Astrocyte of the hippocampus (primary cell): Measurements from ENCODE around the gene SCAMP2.

Experiments
- DNase-seq: peaks from one replicate; pipeline ENCODE4 v3.0.0; 2011; ENCODE audit warnings: low read depth, low spot score

The SCAMP2 gene

DNA sequence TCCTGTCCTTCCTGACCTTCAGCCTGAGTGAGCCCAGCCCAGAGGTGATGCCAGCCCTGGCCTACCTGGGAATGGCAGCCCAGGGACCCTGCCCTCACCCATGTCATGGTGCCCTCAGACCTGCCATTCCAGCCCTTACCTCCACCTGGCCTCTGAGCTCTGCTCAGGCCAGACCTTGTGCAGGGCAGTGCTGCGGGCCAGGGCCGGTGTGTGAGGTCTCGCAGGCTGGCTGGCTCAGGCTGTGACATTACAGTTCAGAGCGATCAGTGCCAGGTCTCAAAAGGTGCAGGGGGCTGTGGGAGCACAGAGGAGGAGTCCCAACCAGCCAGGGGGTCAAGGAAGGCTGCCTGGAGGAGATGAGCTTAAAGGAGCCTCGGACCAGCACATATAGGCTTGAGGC is 53.1 kb downstream of the SCAMP2 start:
- DNase-seq = no peak

DNA sequence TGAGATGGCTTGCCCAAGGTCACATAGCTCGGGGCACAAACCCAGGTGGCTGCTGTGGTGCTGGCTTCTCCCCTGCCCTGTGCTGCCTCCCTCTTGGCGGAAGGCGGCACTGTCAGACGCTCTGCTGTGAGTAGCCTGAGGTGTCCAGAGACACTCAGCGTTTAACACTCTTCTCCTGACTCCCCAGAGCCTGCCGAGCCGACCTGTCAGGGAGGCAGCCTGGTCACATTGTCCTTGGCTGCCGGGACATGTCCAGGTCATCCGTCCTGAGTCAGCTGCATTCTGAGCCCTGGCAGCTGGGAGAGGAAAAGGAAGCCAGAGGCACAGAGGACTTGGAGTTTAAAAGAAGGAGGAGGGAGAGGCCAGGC is 55.8 kb downstream of the SCAMP2 start:
- DNase-seq = peak; percentile 39

DNA sequence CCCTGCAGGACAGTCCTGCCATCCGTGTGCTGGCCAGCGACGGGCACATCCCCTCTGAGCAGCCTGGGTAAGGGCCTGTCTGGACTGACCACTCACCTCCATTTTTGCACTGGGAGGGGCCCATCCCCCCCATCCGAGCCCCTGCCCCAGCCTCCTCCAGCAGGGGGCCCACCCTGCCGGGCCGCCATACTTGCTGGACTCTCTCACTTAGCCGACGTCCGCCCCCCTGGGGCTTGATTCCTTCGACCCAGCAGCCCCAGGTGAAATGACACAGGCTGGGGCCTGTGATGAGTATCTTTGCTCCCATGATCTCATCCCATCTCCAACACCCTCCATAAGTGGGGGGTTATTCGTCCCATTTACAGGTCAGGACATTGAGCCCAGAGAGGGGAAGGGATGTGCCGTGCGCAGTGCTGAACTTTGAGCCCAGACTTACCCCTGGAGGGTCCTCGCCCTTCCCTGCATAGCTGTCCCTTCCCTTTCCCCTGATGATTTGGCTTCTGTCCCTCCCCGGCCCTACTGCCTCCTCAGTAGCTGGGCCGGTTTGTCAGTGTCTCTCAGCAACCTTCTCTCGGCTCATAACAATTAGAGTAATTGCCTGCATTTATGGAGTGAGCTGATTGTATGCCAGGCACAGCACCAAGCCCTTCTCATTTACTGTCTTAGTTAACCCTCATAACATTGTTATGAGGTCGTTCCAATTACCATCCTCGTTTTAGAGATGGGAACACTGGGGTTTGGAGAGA is 56.4 kb downstream of the SCAMP2 start:
- no peak for DNase-seq

DNA sequence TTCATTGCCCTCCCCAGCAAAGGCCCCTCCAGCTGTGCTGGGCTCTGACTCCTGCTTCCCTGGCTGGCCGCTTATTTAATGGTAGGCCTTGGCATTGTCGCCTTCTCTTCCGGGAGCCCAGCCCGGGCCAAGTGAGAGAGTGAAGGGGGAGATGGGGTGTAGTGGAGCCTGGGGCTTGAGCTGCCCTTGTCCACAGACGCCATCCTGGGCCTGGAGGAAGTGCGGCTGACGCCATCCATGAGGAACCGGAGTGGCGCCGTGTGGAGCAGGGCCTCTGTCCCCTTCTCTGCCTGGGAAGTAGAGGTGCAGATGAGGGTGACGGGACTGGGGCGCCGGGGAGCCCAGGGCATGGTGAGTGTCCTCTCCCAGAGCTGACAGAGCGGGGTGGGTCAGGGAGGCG is 57.2 kb downstream of the SCAMP2 start:
- no peak for DNase-seq

DNA sequence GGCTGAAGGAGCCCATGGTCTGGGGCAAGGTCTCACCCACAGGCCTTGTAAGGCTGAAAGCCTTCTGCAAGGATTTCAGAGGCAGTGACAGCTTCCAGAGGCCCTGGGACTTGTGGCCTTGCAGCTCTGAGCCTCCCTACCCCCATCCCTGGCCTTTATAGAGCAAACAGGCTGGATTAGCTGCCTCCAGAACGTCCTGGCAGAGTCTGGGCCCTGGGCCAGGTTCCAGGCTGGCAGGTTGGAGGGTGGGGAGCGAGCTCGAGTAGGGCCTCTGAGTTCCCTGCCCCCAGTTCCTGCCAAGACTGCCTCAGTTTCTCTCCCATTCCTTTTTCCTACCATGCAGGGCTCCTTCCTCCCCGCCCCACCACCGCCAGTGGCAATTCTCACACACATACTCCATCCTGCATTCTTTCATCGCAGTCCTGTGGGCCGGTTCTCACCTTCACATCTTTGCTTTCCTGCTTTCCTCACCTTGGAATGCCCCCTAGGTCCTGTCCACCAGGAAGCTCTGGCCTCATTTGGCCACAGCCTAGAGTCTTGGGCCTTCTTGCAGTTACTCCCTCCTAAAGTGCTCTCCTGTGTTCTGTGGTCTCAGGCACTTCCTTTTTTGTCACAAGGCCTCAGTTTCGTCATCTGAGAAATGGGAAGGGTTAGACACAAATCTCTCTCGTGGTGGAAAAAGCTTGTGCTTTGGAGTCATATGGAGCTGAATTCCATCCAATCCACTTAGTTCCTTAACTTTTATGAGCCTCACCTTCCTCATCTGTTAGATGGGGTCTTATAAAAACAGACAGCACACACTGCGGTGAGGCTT is 57.8 kb downstream of the SCAMP2 start:
- peak; percentile 38 for DNase-seq

DNA sequence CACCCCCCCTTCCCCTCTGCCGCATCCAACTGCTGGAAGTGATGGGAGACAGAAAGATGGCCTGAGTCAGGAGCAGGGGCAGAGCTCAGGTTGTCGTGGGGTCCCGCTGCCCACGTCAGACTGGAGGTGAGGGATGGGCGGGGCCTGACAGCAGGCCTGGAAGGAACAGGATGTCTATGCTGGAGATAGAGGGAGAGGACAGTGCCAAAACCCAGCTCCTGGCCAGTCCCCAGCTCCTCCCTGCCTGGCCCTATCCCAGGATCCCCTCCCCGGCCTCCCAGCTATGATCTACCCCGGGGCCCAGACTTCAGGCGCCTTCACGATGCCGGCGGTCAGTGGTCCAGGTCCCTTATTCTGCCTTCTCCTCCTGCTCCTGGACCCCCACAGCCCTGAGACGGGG is 60.6 kb downstream of the SCAMP2 start, which contains the start of gene LMAN1L:
Gene LMAN1L, plus strand, starts transcription at position 303 of the 400 bp plus-strand sequence. Its CDS starts 20 bp downstream, at position 323.
- DNase-seq = no peak

DNA sequence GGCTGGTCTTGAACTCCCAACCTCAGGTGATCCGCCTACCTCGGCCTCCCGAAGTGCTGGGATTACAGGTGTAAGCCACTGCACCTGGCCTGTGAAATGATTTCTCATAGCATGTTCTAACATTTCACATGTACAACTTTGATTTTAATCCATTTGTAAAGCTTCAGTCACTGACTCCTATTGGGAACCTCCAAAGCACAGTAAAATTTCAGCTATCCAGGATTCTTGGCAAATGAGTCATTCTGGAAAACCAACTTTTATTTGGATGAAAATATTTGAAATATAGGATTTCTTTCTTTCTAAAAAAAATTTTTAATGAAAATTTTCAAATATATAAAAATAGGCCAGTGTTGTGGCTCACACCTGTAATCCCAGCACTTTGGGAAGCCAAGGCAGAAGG is 63.2 kb downstream of the SCAMP2 start:
- peak; percentile 40 for DNase-seq

DNA sequence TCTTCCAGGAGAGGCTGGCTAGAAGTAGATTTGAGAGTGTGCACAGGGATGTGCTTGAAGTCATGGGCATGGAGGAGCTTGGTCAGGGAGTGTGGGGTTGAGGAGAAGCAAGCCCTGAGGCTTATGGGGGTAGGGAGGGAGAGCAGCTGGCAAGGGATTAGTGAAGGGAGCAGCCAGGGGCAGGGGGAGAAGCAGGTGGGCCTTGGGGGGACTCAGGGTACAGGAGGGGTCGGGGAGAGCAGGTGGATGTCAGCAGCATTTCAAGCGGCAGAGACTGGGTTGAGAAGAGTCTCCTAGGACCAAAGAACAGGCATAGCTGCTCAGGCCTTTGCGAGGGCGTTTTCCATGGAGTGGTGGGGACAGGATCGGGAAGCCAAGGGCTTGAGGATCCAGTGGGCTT is 63.9 kb downstream of the SCAMP2 start:
- DNase-seq = no peak

DNA sequence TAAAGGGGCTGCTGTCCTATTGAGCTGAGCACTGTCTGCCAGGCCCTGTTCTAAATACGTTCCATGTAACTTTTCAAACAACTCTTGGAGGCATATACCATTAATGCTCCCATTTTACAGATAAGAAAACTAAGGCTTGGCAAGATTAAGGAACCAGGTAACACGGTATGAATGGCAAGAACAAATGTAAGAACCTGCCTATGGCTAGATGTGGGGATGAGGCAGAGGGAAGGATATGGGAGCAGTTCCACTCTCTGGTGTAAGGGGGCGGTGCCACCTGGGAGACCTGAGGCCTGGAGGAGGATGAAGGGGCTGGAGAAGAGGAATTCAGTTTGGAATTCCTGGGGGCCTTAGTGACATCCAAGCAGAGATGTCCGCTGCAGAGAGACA is 64.3 kb downstream of the SCAMP2 start:
- DNase-seq = no peak

DNA sequence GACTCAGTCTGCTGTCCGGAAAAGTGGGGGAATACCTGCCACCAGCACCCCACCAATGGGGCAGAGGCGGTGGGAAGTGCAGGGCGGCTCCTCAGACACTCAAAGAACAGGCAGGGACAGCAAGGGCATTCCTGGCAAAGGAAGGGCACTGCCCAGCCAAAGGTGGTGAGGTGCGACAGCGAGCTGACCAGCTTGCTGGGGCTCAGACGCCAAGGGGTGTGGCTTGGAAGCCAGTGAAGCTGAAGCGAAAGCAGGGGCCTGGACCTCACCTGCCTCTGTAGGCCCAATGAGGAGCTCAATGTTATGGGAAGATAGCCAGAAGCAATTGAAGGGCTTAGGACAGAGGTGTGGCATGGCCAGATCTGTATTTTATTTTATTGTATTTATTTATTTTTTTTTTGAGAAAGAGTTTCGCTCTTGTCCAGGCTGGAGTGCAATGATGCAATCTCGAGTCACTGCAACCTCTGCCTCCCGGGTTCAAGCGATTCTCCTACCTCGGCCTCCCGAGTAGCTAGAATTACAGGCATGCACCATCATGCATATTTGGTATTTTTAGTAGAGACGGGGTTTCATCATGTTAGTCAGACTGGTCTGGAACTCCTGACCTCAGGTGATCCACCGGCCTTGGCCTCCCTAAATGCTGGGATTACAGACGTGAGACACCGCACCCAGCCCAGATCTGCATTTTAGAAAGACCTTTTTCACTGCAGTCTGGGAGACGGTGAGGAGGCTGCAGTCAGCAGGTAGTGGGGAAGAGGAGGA is 64.9 kb downstream of the SCAMP2 start:
- no peak for DNase-seq

DNA sequence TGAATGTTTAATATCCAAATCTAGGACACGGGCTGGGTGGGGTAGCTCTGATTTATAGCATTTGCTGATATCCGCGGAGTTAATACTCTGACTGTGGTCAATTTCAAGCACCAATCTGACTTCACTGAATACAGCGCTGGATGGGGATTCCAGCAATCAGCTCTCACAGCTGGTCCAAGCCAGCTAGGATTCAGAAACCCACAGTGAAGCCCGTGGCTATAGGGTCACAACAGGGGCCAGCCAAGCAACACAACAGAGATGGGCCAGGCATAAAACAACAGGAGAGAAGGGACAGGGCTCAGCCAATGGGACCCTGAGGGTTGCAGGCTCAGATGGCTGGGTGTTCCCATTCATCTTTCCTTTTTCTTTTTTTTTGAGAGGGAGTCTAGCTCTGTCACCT is 65.9 kb downstream of the SCAMP2 start:
- no peak for DNase-seq

DNA sequence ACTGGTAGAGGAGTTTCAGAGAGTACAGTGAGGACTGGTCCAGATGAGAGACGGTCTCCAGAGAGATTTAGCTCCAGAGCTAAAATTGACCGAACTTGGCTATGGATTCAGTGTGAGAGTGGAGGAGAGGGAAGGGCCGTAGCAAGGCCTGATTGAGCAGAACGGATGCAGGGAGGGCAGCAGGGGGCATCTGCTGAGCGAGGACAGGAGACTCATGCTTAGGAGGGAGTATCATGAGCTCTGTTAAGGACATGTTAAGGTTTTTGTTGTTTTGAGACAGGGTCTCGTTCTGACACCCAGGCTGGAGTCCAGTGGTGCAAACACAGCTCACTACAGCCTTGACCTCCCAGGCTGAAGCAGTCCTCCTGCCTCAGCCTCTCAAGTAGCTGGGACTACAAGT is 68.2 kb downstream of the SCAMP2 start:
- no peak for DNase-seq

DNA sequence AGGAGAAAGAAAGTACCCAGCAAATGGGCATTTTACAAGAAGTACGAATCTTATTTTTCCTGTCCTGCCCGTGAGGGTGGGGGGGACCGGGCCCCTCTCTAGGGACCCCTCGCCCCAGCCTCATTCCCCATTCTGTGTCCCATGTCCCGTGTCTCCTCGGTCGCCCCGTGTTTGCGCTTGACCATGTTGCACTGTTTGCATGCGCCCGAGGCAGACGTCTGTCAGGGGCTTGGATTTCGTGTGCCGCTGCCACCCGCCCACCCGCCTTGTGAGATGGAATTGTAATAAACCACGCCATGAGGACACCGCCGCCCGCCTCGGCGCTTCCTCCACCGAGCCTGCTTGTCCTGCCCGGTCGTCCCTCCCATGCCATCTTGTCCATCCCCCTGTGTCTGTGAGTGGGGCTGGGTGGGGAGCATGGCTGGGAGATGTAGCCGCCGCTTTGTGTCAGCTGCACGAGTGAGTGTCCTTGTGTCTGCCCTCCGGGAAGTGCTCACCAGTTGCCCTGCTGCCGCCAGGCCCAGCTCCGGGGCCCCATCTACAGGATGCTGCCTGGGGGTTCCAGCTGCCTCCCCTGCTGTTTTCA is 70.2 kb downstream of the SCAMP2 start:
- DNase-seq = no peak

DNA sequence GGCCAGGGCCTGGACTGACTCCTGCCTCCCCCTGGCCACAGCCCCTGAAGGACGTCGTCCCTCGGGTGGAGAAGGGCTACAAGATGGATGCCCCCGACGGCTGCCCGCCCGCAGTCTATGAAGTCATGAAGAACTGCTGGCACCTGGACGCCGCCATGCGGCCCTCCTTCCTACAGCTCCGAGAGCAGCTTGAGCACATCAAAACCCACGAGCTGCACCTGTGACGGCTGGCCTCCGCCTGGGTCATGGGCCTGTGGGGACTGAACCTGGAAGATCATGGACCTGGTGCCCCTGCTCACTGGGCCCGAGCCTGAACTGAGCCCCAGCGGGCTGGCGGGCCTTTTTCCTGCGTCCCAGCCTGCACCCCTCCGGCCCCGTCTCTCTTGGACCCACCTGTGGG is 70.9 kb downstream of the SCAMP2 start:
- no peak for DNase-seq

DNA sequence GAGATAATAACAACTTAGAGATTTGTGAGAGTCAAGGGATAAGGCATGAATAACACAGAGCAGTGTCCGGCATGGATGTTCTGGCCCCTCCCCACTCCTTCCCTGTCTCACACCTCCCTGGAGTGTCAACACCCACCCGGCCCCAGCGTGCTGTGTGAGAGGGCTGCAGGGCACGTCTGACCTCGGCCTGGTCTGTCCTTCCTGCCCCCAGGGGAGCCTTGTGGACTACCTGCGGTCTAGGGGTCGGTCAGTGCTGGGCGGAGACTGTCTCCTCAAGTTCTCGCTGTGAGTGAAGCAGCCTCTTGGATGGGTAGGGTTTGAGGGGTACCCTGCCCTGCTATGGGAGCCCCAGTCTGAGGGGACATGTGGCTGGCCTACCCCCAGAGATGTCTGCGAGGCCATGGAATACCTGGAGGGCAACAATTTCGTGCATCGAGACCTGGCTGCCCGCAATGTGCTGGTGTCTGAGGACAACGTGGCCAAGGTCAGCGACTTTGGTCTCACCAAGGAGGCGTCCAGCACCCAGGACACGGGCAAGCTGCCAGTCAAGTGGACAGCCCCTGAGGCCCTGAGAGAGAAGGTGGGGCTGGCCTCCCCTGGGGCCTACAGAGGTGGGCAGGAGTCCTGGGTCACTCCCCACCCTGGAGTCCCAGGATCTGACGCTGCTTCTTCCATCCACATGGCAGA is 71.7 kb downstream of the SCAMP2 start:
- DNase-seq = no peak

DNA sequence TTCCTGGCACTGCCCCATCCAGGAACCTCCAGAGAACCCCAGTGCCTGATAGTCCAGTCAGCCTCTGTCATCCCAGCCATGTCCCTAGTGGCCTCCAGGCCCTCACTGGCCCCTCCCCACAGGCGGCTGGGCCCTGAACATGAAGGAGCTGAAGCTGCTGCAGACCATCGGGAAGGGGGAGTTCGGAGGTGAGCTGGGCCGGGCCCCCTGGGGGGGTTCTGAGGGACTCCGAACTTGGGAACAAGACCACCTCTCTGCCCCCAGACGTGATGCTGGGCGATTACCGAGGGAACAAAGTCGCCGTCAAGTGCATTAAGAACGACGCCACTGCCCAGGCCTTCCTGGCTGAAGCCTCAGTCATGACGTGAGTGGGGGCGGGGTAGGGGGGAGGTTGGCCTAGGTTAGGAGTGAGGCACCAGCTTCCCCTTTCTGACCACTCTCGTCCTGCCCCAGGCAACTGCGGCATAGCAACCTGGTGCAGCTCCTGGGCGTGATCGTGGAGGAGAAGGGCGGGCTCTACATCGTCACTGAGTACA is 72.5 kb downstream of the SCAMP2 start:
- DNase-seq = no peak

DNA sequence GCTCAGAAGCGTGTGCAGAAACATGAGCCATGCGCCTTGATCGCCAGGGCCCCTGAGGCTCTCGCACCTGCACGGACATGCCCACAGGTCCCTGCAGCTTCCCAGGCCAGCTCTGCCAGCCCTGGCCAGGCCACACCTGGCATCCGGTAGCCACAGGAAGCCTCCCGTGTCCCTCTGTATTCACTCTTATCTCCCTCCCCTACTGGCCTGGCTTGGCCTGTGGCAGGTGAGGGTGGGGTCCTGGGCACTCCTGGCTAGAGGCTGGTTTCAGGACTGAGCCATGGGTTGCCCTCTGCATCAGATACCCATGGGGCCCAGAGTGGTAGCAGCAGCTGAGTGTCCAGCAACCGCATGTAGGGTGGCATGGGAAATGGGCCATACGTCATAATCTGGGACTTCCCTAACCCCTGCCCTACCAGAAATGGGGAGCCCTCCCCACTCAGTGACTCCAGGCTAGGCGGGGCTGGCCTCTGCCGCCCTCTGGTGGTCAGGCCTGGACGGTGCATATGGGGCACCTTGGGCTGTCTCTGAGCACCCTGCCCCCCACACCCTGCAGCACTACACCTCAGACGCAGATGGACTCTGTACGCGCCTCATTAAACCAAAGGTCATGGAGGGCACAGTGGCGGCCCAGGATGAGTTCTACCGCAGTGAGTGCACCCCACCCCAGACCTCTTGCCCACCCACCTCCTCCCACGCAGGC is 73.2 kb downstream of the SCAMP2 start:
- DNase-seq = peak; percentile 80

DNA sequence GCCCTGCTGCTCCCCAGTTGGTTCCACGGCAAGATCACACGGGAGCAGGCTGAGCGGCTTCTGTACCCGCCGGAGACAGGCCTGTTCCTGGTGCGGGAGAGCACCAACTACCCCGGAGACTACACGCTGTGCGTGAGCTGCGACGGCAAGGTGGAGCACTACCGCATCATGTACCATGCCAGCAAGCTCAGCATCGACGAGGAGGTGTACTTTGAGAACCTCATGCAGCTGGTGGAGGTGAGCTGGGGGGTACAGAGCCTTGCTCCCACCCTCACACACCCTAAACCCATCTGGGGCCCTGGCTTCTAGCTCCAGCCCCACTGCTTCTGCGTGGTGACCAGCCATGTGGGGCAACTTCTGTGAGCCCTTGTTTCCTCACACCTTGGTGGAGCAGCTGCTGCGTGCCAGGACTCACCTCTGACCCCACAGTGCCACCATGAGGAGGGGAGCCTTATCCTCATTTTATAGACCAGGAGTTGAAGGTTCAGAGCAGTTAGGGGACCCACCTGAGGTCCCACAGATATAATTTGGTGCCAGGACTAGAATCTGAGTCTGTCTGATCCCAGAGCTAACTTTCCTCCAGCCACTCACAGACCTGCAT is 73.8 kb downstream of the SCAMP2 start:
- no peak for DNase-seq

DNA sequence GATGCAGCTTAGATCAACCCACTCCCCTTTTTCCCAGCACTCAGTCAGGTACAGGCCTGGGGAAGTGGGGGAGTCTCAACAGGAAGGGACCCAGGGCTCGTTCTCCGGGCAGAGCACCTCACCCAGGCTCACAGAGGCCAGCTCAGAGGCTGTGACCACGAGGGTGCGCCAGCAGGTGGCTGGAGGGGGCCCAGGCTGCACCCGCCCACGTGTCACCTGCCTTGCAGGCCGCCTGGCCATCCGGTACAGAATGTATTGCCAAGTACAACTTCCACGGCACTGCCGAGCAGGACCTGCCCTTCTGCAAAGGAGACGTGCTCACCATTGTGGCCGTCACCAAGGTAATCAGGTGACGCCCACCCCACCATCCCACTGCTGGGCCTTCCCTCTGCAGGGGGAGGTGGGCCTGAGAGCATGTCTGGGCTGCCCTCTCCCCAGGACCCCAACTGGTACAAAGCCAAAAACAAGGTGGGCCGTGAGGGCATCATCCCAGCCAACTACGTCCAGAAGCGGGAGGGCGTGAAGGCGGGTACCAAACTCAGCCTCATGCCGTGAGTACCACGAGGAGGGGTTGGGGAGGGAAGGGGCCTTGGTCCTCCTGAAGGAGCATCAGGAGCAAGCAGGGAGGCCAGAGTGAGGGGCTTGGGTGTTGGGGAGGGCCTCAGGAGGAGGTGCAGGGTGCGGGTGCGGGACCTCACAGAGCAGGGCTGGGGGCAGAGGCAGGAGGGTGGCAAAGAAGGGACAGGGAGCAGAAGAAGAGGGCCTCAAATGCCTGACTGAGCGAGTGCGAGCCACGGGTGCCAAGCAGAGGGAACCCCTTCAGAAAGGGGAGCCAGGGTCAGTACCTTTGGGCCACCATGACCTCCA is 74.5 kb downstream of the SCAMP2 start:
- DNase-seq = no peak
